Measurements from ENCODE around the gene TEK.

Gene TEK

GRCh38 chr9:27258662-27259061 is 149.6 kb downstream of the TEK start:
- no peak for DNase-seq

- no peak for DNase-seq
Observed at GRCh38 chr9:27260789-27261516, 151.9 kb downstream of the TEK start.

- DNase-seq = no peak
Observed at GRCh38 chr9:27261517-27262211, 152.6 kb downstream of the TEK start.

- no peak for DNase-seq
Observed at GRCh38 chr9:27272103-27272502, 163.1 kb downstream of the TEK start.

- DNase-seq = no peak
Observed at GRCh38 chr9:27273186-27273585, 164.2 kb downstream of the TEK start.

GRCh38 chr9:27276193-27277030 is 167.4 kb downstream of the TEK start:
- DNase-seq = peak; percentile 38

- DNase-seq = no peak
Observed at GRCh38 chr9:27278374-27278773, 169.3 kb downstream of the TEK start.

- no peak for DNase-seq
Observed at GRCh38 chr9:27279611-27280010, 170.6 kb downstream of the TEK start.
